Breast epithelium (tissue), 4 donors: ENCODE measurements around the gene NDUFA7. TPM values are rescaled to one million over a fixed set of nuclear protein-coding genes. Genes with fewer than 3 reads are reported as not detected.
A peak's percentile ranks its signal among the peaks of the same experiment; 100 is the strongest.
"Not testable (repeated sequence)": the region's sequence is repeated elsewhere in the genome, so short reads cannot be mapped to it uniquely, and the experiment has no call there.

ENCODE experiments used
- DNase-seq, 2 donors: peaks; one replicate each; pipeline ENCODE4 v3.0.0-alpha.2; 2019; ENCODE audit warnings: low spot score in 2 of 2
- H3K27ac ChIP-seq, 2 donors: fragments of 200-600 bp; sonication (generic) in 1 of 2; one replicate each; pipeline ENCODE4 v1.5.1; 2016 to 2019; ENCODE audit warnings: mild to moderate bottlenecking in 1 of 2
- H3K27me3 ChIP-seq, 2 donors: fragments of 200-600 bp; sonication (generic) in 1 of 2; one replicate each; pipeline versions ENCODE4 v1.5.1 to v1.6.0; 2017 to 2019; ENCODE audit warnings: control low read depth in 1 of 2, mild to moderate bottlenecking in 1 of 2
- H3K36me3 ChIP-seq: fragments of 200-600 bp; one replicate; pipeline ENCODE4 v1.5.1; 2019
- H3K4me1 ChIP-seq, 2 donors: fragments of 200-600 bp; sonication (generic); one replicate each; pipeline ENCODE4 v1.5.1; 2016 to 2019; ENCODE audit warnings: control low read depth in 1 of 2
- H3K4me3 ChIP-seq, 3 donors: fragments of 200-600 bp; sonication (generic); 1 replicate in 2 of 3; 2 replicates in 1 of 3; pipeline ENCODE4 v1.5.1; 2016 to 2019; ENCODE audit warnings: mild to moderate bottlenecking in 3 of 3, moderate library complexity in 2 of 3
- H3K9me3 ChIP-seq, 2 donors: fragments of 200-600 bp; sonication (generic) in 1 of 2; one replicate each; pipeline ENCODE4 v1.5.1; 2016 to 2019; ENCODE audit warnings: control low read depth in 1 of 2
- POLR2A ChIP-seq: fragments of 450-650 bp; IDR thresholded peaks from one replicate; pipeline ENCODE4 v1.6.1; 2016; ENCODE audit warnings: antibody characterized with exemption, mild to moderate bottlenecking, moderate library complexity
- POLR2AphosphoS5 ChIP-seq, 3 donors: sonication (generic); formaldehyde crosslinking; IDR thresholded peaks; one replicate each; pipeline ENCODE4 v1.6.1; 2017; ENCODE audit warnings: antibody characterized with exemption in 3 of 3
- intact Hi-C: fragments of 100-400 bp; cut with DNase I; formaldehyde crosslinking; loops from one replicate; pipeline ENCODE4 v1.15.1; 2023; ENCODE audit warnings: low total_unique reads
- total RNA-seq, 3 donors: library from RNA; depleted of rRNA; stranded (reverse); fragments of >200 nt; gene quantifications; one replicate each; pipeline ENCODE4 v1.1.0, GENCODE V29; 2016
- TF ChIP-seq, protein P1 (sequence below), 3 donors: fragments of 450-650 bp; IDR thresholded peaks; one replicate each; pipeline ENCODE4 v1.5.1; 2016 to 2017; ENCODE audit warnings: antibody characterized with exemption in 3 of 3, mild to moderate bottlenecking in 3 of 3, moderate library complexity in 3 of 3

NDUFA7 gene
- total RNA-seq, 3 donors from 2014 or later, result 23.2 to 27.5 (median 25.8) TPM

DNA sequence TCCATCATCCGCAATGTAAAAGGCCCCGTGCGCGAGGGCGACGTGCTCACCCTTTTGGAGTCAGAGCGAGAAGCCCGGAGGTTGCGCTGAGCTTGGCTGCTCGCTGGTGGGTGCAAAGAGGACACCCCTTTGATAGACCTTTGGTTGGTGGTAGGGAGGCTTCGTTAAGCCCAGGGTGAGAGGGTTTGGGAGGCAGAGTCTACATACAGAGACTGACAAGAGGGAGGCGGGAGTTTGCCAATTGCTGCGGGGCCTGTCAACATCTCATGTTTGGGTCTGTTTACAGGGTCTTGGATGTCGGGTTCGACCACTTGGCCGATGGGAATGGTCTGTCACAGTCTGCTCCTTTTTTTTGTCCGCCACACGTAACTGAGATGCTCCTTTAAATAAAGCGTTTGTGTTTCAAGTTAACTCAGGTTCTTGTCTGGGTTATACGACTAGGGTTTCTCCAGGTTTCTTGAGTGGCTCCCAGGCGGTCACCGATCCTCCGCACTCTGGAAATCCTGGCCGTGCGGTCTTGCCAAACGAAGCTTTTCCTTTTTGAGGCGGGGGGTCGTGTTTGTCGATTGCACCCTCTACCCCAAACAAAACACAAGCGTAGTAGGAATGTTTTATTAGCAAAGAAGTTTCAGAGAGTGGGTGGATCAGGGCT is 937 bp upstream of the NDUFA7 start:
- no peak for DNase-seq
- H3K4me3 ChIP-seq, result peak overlapping the region; percentile 66 to 96 (median 88)
- TF ChIP-seq POLR2A (no peak), POLR2AphosphoS5 (IDR thresholded peaks at IDR 0.05) (no peak)
- TF ChIP-seq, protein P1, sequence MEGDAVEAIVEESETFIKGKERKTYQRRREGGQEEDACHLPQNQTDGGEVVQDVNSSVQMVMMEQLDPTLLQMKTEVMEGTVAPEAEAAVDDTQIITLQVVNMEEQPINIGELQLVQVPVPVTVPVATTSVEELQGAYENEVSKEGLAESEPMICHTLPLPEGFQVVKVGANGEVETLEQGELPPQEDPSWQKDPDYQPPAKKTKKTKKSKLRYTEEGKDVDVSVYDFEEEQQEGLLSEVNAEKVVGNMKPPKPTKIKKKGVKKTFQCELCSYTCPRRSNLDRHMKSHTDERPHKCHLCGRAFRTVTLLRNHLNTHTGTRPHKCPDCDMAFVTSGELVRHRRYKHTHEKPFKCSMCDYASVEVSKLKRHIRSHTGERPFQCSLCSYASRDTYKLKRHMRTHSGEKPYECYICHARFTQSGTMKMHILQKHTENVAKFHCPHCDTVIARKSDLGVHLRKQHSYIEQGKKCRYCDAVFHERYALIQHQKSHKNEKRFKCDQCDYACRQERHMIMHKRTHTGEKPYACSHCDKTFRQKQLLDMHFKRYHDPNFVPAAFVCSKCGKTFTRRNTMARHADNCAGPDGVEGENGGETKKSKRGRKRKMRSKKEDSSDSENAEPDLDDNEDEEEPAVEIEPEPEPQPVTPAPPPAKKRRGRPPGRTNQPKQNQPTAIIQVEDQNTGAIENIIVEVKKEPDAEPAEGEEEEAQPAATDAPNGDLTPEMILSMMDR (IDR thresholded peaks at IDR 0.05), result no peak
- peaks cover 0 to 14% of the 10 kb centered on the region in 2 donors for H3K4me1 ChIP-seq
- H3K27ac ChIP-seq, result peak overlapping the region; percentile 92 to 95
- no peaks in the 10 kb centered on the region for H3K9me3 ChIP-seq
- intact Hi-C loops, result no loop called here
- no peaks in the 10 kb centered on the region for H3K27me3 ChIP-seq
- no peaks in the 10 kb centered on the region for H3K36me3 ChIP-seq

DNA sequence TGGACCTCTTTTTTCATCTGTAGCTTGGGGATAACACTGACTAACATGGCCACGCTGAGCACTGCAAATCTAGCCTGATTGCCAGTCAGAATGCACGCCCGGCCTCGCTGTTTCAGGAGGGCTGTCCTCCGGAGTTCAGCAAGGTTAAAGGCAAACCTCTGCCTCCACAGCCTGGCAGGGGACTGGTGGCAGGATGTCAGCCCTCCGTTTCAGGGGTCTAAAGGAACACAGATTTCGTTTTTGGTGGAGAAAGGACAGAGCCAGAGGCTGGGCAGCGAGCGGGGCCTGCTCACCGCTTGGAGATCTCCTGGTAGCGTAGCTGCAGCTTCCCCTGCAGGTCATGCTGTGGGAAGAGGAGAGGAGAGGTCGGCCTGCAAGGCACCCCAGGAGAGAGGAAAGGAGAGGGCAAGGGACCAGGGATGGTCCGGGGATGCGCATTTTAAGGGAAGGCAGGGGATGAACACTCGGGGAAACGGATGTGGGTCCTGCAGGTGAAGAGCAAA is 560 bp downstream of the NDUFA7 start:
- TF ChIP-seq POLR2A, result no peak
- TF ChIP-seq, protein P1 (IDR thresholded peaks at IDR 0.05), result no peak
- TF ChIP-seq POLR2AphosphoS5 (IDR thresholded peaks at IDR 0.05), result no peak
- H3K4me3 ChIP-seq, result peak overlapping the region; percentile 66 to 96 (median 88)
- no peak for DNase-seq
- peak overlapping the region; percentile 92 to 95 for H3K27ac ChIP-seq
- no peaks in the 10 kb centered on the region for H3K9me3 ChIP-seq
- no peaks in the 10 kb centered on the region for H3K36me3 ChIP-seq
- H3K4me1 ChIP-seq, result peaks cover 0 to 14% of the 10 kb centered on the region in 2 donors
- H3K27me3 ChIP-seq, result no peaks in the 10 kb centered on the region
- intact Hi-C loops, result no loop called here

DNA sequence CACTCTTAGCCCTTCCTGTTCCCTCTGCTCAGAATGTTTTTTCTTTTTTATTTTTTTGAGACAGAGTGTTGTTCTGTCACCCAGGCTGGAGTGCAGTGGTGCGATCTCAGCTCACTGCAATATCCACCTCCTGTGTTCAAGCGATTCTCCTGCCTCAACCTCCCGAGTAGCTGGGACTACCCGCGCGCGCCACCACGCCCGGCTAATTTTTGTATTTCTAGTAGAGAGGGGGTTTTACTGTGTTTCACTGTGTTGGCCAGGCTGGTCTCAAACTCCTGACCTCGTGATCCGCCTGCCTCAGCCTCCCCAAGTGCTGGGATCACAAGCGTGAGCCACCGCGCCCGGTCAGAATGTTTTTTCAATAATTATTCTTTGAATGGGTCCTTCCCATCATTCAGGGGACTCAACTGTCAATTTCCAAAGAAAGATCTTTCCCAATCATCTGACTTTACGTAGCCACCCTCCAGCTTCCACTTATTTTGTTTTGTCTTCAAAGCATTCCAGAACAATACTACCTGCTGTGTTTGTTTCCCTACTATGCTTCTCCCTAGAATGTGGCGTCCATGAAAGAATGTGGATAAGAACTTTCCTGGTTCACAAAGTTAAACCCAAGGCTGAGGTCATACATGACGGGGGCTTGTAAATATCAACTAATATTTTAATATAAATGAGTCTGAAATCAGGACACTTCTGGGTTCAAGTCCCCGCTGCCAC is 1.2 kb downstream of the NDUFA7 start:
- H3K4me1 ChIP-seq, result peaks cover 0 to 14% of the 10 kb centered on the region in 2 donors
- TF ChIP-seq, protein P1 (IDR thresholded peaks at IDR 0.05), result no peak
- TF ChIP-seq POLR2AphosphoS5 (IDR thresholded peaks at IDR 0.05) (no peak), POLR2A (no peak)
- H3K4me3 ChIP-seq, result peak overlapping the region; percentile 66 to 96 (median 88)
- H3K36me3 ChIP-seq, result no peaks in the 10 kb centered on the region
- no peaks in the 10 kb centered on the region for H3K9me3 ChIP-seq
- intact Hi-C loops, result no loop called here
- no peak for DNase-seq
- H3K27me3 ChIP-seq, result no peaks in the 10 kb centered on the region
- H3K27ac ChIP-seq, result peak overlapping the region; percentile 92 to 95

DNA sequence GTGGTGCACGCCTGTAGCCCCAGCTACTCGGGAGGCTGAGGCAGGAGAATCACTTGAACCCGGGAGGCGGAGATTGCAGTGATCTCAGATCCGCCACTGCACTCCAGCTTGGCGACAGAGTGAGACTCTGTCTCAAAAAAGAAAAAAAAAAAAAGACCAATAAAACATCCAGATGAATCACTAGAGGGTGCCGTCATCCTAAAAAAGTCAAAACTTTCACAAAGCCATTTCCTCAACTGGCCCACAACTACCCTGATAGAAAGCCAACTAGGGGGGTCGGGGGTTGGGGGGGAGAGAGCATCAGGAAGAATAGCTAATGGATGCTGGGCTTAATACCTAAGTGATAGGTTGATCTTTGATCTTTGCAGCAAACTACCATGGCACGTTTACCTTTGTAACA is 2.3 kb downstream of the NDUFA7 start:
- H3K4me3 ChIP-seq, H3K36me3 ChIP-seq, H3K9me3 ChIP-seq, H3K27ac ChIP-seq, intact Hi-C loops, DNase-seq, H3K27me3 ChIP-seq: not testable (repeated sequence)
- H3K4me1 ChIP-seq, result peaks cover 0 to 14% of the 10 kb centered on the region in 2 donors

DNA sequence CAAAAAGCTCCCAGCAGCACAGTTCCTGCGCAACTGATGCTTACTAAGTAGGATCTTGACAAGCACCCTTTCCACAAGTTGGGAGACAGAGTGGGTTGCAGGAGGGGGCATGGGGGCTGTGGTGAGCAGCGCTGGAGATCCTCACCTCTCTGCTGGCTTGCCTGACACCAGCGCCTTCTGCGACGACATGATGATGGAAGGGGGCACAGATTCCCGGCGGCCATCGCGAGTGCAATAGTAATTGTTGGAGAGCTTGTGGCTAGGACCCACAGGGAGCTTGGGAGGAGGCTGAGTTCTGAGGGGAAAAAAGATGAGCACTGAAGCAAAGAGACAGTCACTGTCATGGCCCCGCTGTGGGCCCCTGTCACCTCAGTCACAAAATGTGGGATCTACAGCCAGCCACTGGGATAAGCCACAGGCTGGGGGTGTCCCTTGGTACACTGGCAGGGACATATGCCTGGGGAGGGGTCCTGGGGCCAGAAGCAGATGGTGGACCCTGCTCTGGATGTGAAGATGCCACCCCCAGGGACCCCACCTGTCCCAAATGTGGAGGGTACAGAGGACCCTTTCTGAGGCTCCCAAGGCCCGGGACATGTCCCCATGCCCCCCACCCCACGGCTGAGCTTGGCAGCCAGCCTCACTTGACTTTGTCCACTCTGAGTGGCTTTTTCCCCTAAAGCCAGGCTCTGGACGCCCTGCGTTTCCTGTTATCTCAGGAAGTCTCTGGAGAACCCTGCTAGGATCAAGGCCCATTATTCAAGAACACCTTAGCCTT is 4.6 kb downstream of the NDUFA7 start:
- DNase-seq, result no peak
- H3K9me3 ChIP-seq, result no peaks in the 10 kb centered on the region
- TF ChIP-seq POLR2A, result no peak
- no peak for TF ChIP-seq POLR2AphosphoS5 (IDR thresholded peaks at IDR 0.05)
- TF ChIP-seq, protein P1 (IDR thresholded peaks at IDR 0.05), result no peak
- H3K27ac ChIP-seq, result no peak overlapping the region
- intact Hi-C loops, result no loop called here
- peaks cover 0 to 6% of the 10 kb centered on the region in 2 donors for H3K4me1 ChIP-seq
- no peaks in the 10 kb centered on the region for H3K27me3 ChIP-seq
- no peak overlapping the region for H3K4me3 ChIP-seq
- H3K36me3 ChIP-seq, result no peaks in the 10 kb centered on the region

DNA sequence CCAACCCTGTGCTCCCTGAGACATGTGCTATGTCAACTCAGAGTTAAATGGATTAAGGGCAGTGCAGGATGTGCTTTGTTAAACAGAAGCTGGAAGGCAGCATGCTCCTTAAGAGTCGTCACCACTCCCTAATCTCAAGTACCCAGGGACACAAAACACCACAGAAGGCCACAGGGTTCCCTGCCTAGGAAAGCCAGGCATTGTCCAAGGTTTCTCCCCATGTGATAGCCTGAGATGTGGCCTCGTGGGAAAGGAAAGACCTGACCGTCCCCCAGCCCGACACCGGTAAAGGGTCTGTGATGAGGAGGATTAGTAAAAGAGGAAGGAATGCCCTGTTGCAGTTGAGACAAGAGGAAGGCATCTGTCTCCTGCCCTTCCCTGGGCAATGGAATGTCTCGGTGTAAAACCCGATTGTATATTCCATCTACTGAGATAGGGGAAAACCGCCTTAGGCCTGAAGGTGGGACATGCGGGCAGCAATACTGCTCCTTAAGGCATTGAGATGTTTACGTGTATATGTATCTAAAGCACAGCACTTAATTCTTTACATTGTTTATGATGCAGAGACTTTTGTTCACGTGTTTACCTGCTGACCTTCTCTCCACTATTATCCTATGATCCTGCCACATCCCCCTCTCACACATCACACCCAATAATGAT is 6.1 kb downstream of the NDUFA7 start:
- DNase-seq, H3K36me3 ChIP-seq, intact Hi-C loops, H3K4me3 ChIP-seq, H3K9me3 ChIP-seq, H3K27me3 ChIP-seq, H3K4me1 ChIP-seq, H3K27ac ChIP-seq: not testable (repeated sequence)
